Measurements from ENCODE around the gene CDA. TPM values are rescaled to one million over a fixed set of nuclear protein-coding genes. Genes with fewer than 3 reads are reported as not detected.

Gene CDA
- total RNA-seq, 2 experiments from 2014 or later = 0.38 to 0.50 TPM

GRCh38 chr1:20641975-20642374 is 53.1 kb downstream of the CDA start:
- CTCF ChIA-PET = no interaction called here
- DNase-seq = no peak
- intact Hi-C loops (cut with DNase I, micrococcal nuclease) = loop anchor here in 1 of 2 experiments (10.0 kb wide), 1 partner anchor 427 kb away; no protein-coding TSS in a partner anchor

GRCh38 chr1:20643080-20643479 is 54.2 kb downstream of the CDA start:
- Mint-ChIP-seq H3K27ac (no peak overlapping the region), H3K4me1 (ENCODE audit: low read depth) (peaks cover 6% of the 10 kb centered on the region), H3K4me3 (no peak overlapping the region), H3K9me3 (no peaks in the 10 kb centered on the region), H3K27me3 (no peaks in the 10 kb centered on the region), H3K36me3 (ENCODE audit: low read depth) (peaks cover 55% of the 10 kb centered on the region)
- peaks cover 37% of the 10 kb centered on the region for H3K36me3 ChIP-seq (ENCODE audit: insufficient read depth, low read length)
- ATAC-seq (ENCODE audit: poor library complexity) (no peak), DNase-seq (no peak)
- ChIA-PET CTCF (no interaction called here), POLR2A (no interaction called here)
- no peaks in the 10 kb centered on the region for H3K9me3 ChIP-seq (ENCODE audit: control insufficient read depth in 1 of 2, insufficient read depth in 1 of 2, low read length in 2 of 2)
- H3K4me1 ChIP-seq (ENCODE audit: insufficient read depth, low read length) = no peaks in the 10 kb centered on the region
- H3K4me3 ChIP-seq (ENCODE audit: low read length) = no peak overlapping the region
- H3K27me3 ChIP-seq (ENCODE audit: control insufficient read depth in 1 of 2, insufficient read depth in 2 of 2, low read length in 2 of 2) = no peaks in the 10 kb centered on the region
- no peak overlapping the region for H3K27ac ChIP-seq (ENCODE audit: low read depth in 1 of 2, low read length in 2 of 2)
- TF ChIP-seq CTCF (IDR thresholded peaks at IDR 0.05) = no peak
- intact Hi-C loops (cut with DNase I, micrococcal nuclease) = loop anchor here in 1 of 2 experiments (10.0 kb wide), 1 partner anchor 428 kb away; no protein-coding TSS in a partner anchor

More at GRCh38 chr1:20641975-20642374, 53.1 kb downstream of the CDA start:
- Histone ChIP-seq H3K36me3 (ENCODE audit: insufficient read depth, low read length) (peaks cover 45% of the 10 kb centered on the region), H3K27ac (ENCODE audit: low read depth in 1 of 2, low read length in 2 of 2) (no peak overlapping the region), H3K4me3 (ENCODE audit: low read length) (no peak overlapping the region), H3K4me1 (ENCODE audit: insufficient read depth, low read length) (no peaks in the 10 kb centered on the region), H3K9me3 (ENCODE audit: control insufficient read depth in 1 of 2, insufficient read depth in 1 of 2, low read length in 2 of 2) (no peaks in the 10 kb centered on the region), H3K27me3 (ENCODE audit: control insufficient read depth in 1 of 2, insufficient read depth in 2 of 2, low read length in 2 of 2) (no peaks in the 10 kb centered on the region)
- H3K36me3 Mint-ChIP-seq (ENCODE audit: low read depth) = peaks cover 54% of the 10 kb centered on the region
- no peak for TF ChIP-seq CTCF (IDR thresholded peaks at IDR 0.05)
- no peaks in the 10 kb centered on the region for H3K27me3 Mint-ChIP-seq
- H3K9me3 Mint-ChIP-seq = no peaks in the 10 kb centered on the region
- no peak overlapping the region for H3K4me3 Mint-ChIP-seq
- POLR2A ChIA-PET = interaction anchor here (1.0 kb wide), 1 partner anchor 8 kb away, joined by 3 read pairs; no protein-coding TSS in a partner anchor
- no peak for ATAC-seq (ENCODE audit: poor library complexity)
- peaks cover 6% of the 10 kb centered on the region for H3K4me1 Mint-ChIP-seq (ENCODE audit: low read depth)
- H3K27ac Mint-ChIP-seq = no peak overlapping the region

- Mint-ChIP-seq H3K36me3 (ENCODE audit: low read depth) (peaks cover 55% of the 10 kb centered on the region), H3K27me3 (no peaks in the 10 kb centered on the region), H3K27ac (no peak overlapping the region), H3K4me1 (ENCODE audit: low read depth) (peaks cover 6% of the 10 kb centered on the region), H3K4me3 (no peak overlapping the region), H3K9me3 (no peaks in the 10 kb centered on the region)
- ChIA-PET CTCF (no interaction called here), POLR2A (no interaction called here)
- no peak for TF ChIP-seq CTCF (IDR thresholded peaks at IDR 0.05)
- peaks cover 39% of the 10 kb centered on the region for H3K36me3 ChIP-seq (ENCODE audit: insufficient read depth, low read length)
- no peak for ATAC-seq (ENCODE audit: poor library complexity)
- intact Hi-C loops (cut with DNase I, micrococcal nuclease) = loop anchor here in 1 of 2 experiments (10.0 kb wide), 1 partner anchor 430 kb away; no protein-coding TSS in a partner anchor
- H3K27me3 ChIP-seq (ENCODE audit: control insufficient read depth in 1 of 2, insufficient read depth in 2 of 2, low read length in 2 of 2) = no peaks in the 10 kb centered on the region
- H3K9me3 ChIP-seq (ENCODE audit: control insufficient read depth in 1 of 2, insufficient read depth in 1 of 2, low read length in 2 of 2) = no peaks in the 10 kb centered on the region
- H3K4me3 ChIP-seq (ENCODE audit: low read length) = no peak overlapping the region
- no peak overlapping the region for H3K27ac ChIP-seq (ENCODE audit: low read depth in 1 of 2, low read length in 2 of 2)
- no peak for DNase-seq
- no peaks in the 10 kb centered on the region for H3K4me1 ChIP-seq (ENCODE audit: insufficient read depth, low read length)
These were observed 55.5 kb downstream of the CDA start for GRCh38 chr1:20644416-20644815.
